HCT116 (cell line): ENCODE measurements around the gene KRT17. TPM values are rescaled to one million over a fixed set of nuclear protein-coding genes. Genes with fewer than 3 reads are reported as not detected.

ENCODE experiments used
- ATAC-seq: fragments of 200-7000 bp; cut with Tn5 transposase; 2 replicates; pipeline ENCODE4 v1.9.1; 2020; ENCODE audit warnings: mild to moderate bottlenecking, moderate library complexity
- BruUV-seq: library from RNA; stranded (reverse); fragments of 400-500 nt; replicated peaks from 2 replicates; lab custom pipeline; 2021; lab: Mats Ljungman, UMichigan
- CTCF ChIA-PET: fragments of 300-600 bp; sonication (Branson Sonifier 250); formaldehyde crosslinking; loops from one replicate; lab custom pipeline; 2021; ENCODE audit warnings: antibody characterized with exemption; lab: Charles Lee
- POLR2A ChIA-PET: fragments of 300-600, 350-600 bp; sonication (Branson Sonifier 250); formaldehyde crosslinking; loops from one replicate; lab custom pipeline; 2021; ENCODE audit warnings: antibody characterized with exemption; lab: Charles Lee
- RAD21 ChIA-PET, 2 experiments: fragments of 300-600 bp; sonication (Branson Sonifier 250); formaldehyde crosslinking; loops; one replicate each; lab custom pipeline; 2023; ENCODE audit warnings: low total read pairs in 2 of 2; ENCODE audit not compliant: uncharacterized antibody in 2 of 2, unreplicated experiment in 2 of 2, low non-redundant PET in 1 of 2; lab: Charles Lee
- DNase-seq: peaks from one replicate; pipeline ENCODE4 v3.0.0-alpha.2; 2010; ENCODE audit warnings: low read depth, low spot score
- H2AFZ ChIP-seq: fragments of 200-600 bp; shearing (Covaris generic), sonication (generic); 2 replicates; pipeline ENCODE4 v1.6.1; 2017; ENCODE audit warnings: low read depth, mixed run types, mixed read lengths, antibody characterized with exemption, low read length; ENCODE audit not compliant: poor library complexity, severe bottlenecking
- H3K27ac ChIP-seq: 2 replicates; pipeline ENCODE4 v1.5.1; 2012; ENCODE audit warnings: low read depth, low read length
- H3K27me3 ChIP-seq: fragments of 200-600 bp; sonication (generic); 2 replicates; pipeline ENCODE4 v1.6.1; 2016; ENCODE audit warnings: mixed run types, low read length, mixed read lengths; ENCODE audit not compliant: insufficient read depth
- H3K36me3 ChIP-seq, 2 experiments: fragments of 200-500 bp in 1 of 2; fragments of 200-600 bp in 1 of 2; sonication (Bioruptor generic) in 1 of 2; sonication (generic) in 1 of 2; 2 replicates each; pipeline versions ENCODE4 v1.5.1 to v1.6.1; 2014 to 2016; ENCODE audit warnings: low read length in 2 of 2, inconsistent platforms in 1 of 2, mixed read lengths in 1 of 2, mixed run types in 1 of 2; ENCODE audit not compliant: insufficient read depth in 2 of 2, control insufficient read depth in 1 of 2
- H3K4me1 ChIP-seq, 2 experiments: fragments of 200-600 bp in 1 of 2; sonication (generic) in 1 of 2; 2 replicates each; pipeline versions ENCODE4 v1.5.1 to v1.6.1; 2012 to 2017; ENCODE audit warnings: low read length in 2 of 2, inconsistent platforms in 1 of 2, mild to moderate bottlenecking in 1 of 2, mixed read lengths in 1 of 2, mixed run types in 1 of 2, moderate library complexity in 1 of 2; ENCODE audit not compliant: insufficient read depth in 2 of 2, control insufficient read depth in 1 of 2
- H3K4me2 ChIP-seq: fragments of 200-600 bp; sonication (generic); 2 replicates; pipeline ENCODE4 v1.6.1; 2017; ENCODE audit warnings: mixed run types, low read length, mixed read lengths
- H3K4me3 ChIP-seq, 2 experiments: fragments of 200-600 bp in 1 of 2; sonication (generic) in 1 of 2; replicated peaks in 1 of 2; 2 replicates each; pipeline ENCODE4 v1.5.1; 2011 to 2016; ENCODE audit warnings: low read length in 2 of 2, control low read depth in 1 of 2, low read depth in 1 of 2, mild to moderate bottlenecking in 1 of 2, mixed read lengths in 1 of 2, mixed run types in 1 of 2
- H3K79me2 ChIP-seq: fragments of 200-600 bp; sonication (generic); 2 replicates; pipeline ENCODE4 v1.6.1; 2017; ENCODE audit warnings: mild to moderate bottlenecking, mixed run types, low read length, moderate library complexity, mixed read lengths; ENCODE audit not compliant: insufficient read depth
- H3K9ac ChIP-seq: fragments of 200-600 bp; sonication (generic); 2 replicates; pipeline ENCODE4 v1.6.1; 2016; ENCODE audit warnings: low read length, mixed read lengths
- H3K9me2 ChIP-seq: fragments of 200-600 bp; sonication (generic), shearing (Covaris generic); 2 replicates; pipeline ENCODE4 v1.6.1; 2017; ENCODE audit warnings: mixed run types, mild to moderate bottlenecking, moderate library complexity; ENCODE audit not compliant: insufficient read depth
- H3K9me3 ChIP-seq, 2 experiments: fragments of 200-500 bp in 1 of 2; fragments of 200-600 bp in 1 of 2; sonication (Bioruptor generic) in 1 of 2; sonication (generic) in 1 of 2; 2 replicates each; pipeline ENCODE4 v1.6.1; 2014 to 2017; ENCODE audit warnings: low read length in 2 of 2, mixed read lengths in 2 of 2, inconsistent platforms in 1 of 2, low read depth in 1 of 2, mild to moderate bottlenecking in 1 of 2, mixed run types in 1 of 2, moderate library complexity in 1 of 2; ENCODE audit not compliant: control insufficient read depth in 1 of 2, insufficient read depth in 1 of 2
- H4K20me1 ChIP-seq: fragments of 200-600 bp; sonication (generic), shearing (Covaris generic); 2 replicates; pipeline ENCODE4 v1.6.1; 2017; ENCODE audit warnings: mixed run types, mild to moderate bottlenecking, moderate library complexity; ENCODE audit not compliant: insufficient read depth
- EZH2 ChIP-seq: fragments of 200-600 bp; sonication (generic); IDR thresholded peaks from 2 replicates; pipeline ENCODE4 v1.6.1; 2017; ENCODE audit warnings: antibody characterized with exemption, mixed run types
- FOSL1 ChIP-seq: IDR thresholded peaks from 2 replicates; pipeline ENCODE4 v1.6.1; 2012; ENCODE audit warnings: low read depth
- ZNF274 ChIP-seq: fragments of 200-500 bp; sonication (Bioruptor generic); IDR thresholded peaks from 2 replicates; pipeline ENCODE4 v1.6.1; 2014; ENCODE audit warnings: mild to moderate bottlenecking, low read depth, low read length, inconsistent platforms
- intact Hi-C: fragments of 100-400 bp; cut with micrococcal nuclease; formaldehyde crosslinking; loops from 2 replicates; pipeline ENCODE4 v1.10.0; 2022
- total RNA-seq: library from RNA; stranded (reverse); gene quantifications from one replicate; pipeline ENCODE4 v1.2.1, GENCODE V29; 2021; ENCODE audit not compliant: unreplicated experiment
- TF ChIP-seq, protein P1 (sequence below), 3 experiments: fragments of 200-600 bp in 1 of 3; sonication (generic) in 1 of 3; IDR thresholded peaks in 2 of 3; conservative IDR thresholded peaks in 1 of 3; 2 replicates each; pipeline ENCODE4 v1.5.1; 2012 to 2017; ENCODE audit warnings: low read depth in 2 of 3, low read length in 2 of 3, antibody characterized with exemption in 1 of 3, borderline replicate concordance in 1 of 3, control low read depth in 1 of 3, mild to moderate bottlenecking in 1 of 3, mixed read lengths in 1 of 3, mixed run types in 1 of 3, moderate library complexity in 1 of 3; ENCODE audit not compliant: insufficient read depth in 1 of 3
- TF ChIP-seq, protein P2 (sequence below): IDR thresholded peaks from 2 replicates; pipeline ENCODE4 v1.6.1; 2011; ENCODE audit warnings: mild to moderate bottlenecking, low read length, moderate library complexity; ENCODE audit not compliant: insufficient replicate concordance; ENCODE audit errors: extremely low read depth

Gene KRT17
- total RNA-seq, 1 experiment from 2014 or later: not detected

DNA sequence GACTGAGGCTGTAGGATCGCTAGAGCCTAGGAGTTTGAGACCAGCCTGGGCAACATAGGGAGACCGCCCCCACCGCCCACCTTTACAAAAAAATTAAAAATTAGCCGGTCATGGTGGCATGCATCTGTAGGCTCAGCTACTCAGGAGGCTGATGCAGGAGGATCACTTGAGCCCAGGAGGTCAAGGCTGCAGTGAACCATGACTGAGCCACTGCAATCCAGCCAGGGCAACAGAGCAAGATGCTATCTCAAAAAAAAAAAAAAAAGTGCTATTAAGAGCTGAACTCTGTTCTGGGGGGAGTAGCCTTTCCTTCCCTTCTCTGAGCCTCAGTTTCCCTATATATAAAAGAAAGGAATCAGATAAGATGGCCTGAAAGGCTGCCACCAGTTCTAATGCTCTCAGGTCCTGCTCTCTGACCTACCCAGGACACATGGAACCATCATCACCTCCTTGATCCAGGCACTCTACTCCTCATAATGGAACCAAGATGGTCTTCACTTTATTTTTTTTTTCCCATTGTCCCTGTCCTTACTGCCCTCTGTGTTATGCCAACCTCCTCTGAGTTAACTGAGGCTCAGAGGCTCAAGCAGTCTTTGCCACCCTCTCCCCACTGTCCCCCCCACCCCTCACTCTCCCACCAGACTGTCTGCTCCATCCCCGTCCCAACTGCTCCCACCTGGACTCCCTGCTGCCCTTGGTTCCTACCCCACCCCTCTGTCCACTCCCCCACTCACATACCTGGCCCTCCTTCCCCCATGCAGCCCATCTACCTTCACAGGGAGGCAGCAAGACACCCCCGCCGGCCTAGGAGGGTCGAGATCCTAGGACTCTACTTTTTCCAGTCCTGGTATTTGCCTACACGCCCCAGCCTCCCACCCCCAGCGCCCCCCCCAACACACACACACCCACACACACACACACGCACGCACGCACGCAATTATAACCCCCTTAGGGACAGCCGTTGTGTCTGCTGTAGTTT lies 40.5 kb upstream of the KRT17 start:
- H2AFZ ChIP-seq: no peak overlapping the region
- no peaks in the 10 kb centered on the region for H3K9me2 ChIP-seq
- no peak for DNase-seq
- H3K27me3 ChIP-seq: no peaks in the 10 kb centered on the region
- ChIA-PET CTCF (interaction anchor here (0.6 to 8.7 kb wide), 21 partner anchors 7 to 1126 kb away, joined by 3 to 217 read pairs (median 6); partner anchors contain the start of gene EIF1), RAD21 (interaction anchor here (0.5 to 1.7 kb wide), 3 partner anchors 37 to 116 kb away, joined by 3 to 10 read pairs (median 7); no protein-coding TSS in a partner anchor), POLR2A (interaction anchor here (0.6 to 1.7 kb wide), 11 partner anchors 12 to 1049 kb away, joined by 3 to 11 read pairs (median 5); partner anchors contain the start of genes EIF1 and KRT19)
- H3K79me2 ChIP-seq: no peaks in the 10 kb centered on the region
- no peaks in the 10 kb centered on the region for H3K9me3 ChIP-seq
- H3K4me1 ChIP-seq: peaks cover 14 to 69% of the 10 kb centered on the region in 2 experiments
- peak overlapping the region; percentile 41 for H3K27ac ChIP-seq
- intact Hi-C loops: loop anchor here (5.0 kb wide), 1 partner anchor 343 kb away; no protein-coding TSS in a partner anchor
- TF ChIP-seq EZH2: no peak
- no peak for TF ChIP-seq FOSL1
- TF ChIP-seq, protein P1, sequence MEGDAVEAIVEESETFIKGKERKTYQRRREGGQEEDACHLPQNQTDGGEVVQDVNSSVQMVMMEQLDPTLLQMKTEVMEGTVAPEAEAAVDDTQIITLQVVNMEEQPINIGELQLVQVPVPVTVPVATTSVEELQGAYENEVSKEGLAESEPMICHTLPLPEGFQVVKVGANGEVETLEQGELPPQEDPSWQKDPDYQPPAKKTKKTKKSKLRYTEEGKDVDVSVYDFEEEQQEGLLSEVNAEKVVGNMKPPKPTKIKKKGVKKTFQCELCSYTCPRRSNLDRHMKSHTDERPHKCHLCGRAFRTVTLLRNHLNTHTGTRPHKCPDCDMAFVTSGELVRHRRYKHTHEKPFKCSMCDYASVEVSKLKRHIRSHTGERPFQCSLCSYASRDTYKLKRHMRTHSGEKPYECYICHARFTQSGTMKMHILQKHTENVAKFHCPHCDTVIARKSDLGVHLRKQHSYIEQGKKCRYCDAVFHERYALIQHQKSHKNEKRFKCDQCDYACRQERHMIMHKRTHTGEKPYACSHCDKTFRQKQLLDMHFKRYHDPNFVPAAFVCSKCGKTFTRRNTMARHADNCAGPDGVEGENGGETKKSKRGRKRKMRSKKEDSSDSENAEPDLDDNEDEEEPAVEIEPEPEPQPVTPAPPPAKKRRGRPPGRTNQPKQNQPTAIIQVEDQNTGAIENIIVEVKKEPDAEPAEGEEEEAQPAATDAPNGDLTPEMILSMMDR (IDR thresholded peaks at IDR 0.05 in 2 of 3, conservative IDR thresholded peaks at IDR 0.05 in 1 of 3; ENCODE audit: borderline replicate concordance in 1 of 3, insufficient read depth in 1 of 3, low read depth in 2 of 3, low read length in 2 of 3): no peak
- no peaks in the 10 kb centered on the region for H3K36me3 ChIP-seq
- peak overlapping the region; percentile 82 for H3K4me2 ChIP-seq
- H4K20me1 ChIP-seq: no peaks in the 10 kb centered on the region
- no TSS peak for BruUV-seq
- ATAC-seq: no peak
- H3K4me3 ChIP-seq: peak overlapping the region; percentile 44 to 57; a peak in 3 of 4 replicates
- H3K9ac ChIP-seq: peak overlapping the region; percentile 59

DNA sequence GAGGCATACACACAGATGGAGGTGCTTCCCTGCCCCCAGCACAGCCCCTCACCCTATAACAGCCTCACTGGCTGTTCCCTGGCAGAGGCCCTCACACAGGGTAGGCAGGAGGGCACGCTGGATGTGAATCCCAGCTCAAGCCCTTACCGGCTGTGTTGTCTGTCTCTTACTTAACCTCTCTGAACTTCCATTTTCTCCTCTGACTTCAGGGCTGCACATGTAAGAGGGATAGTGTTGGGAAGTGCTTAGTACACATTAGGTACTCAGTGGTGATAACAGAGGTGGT lies 39.7 kb upstream of the KRT17 start:
- BruUV-seq: no TSS peak
- POLR2A ChIA-PET: interaction anchor here (1.2 to 1.3 kb wide), 2 partner anchors 24 to 136 kb away, joined by 4 to 5 read pairs; partner anchors contain the start of genes EIF1 and KRT19

More for the DNA sequence above, 39.7 kb upstream of the KRT17 start:
- peaks cover 14 to 66% of the 10 kb centered on the region in 2 experiments for H3K4me1 ChIP-seq
- H3K27ac ChIP-seq: no peak overlapping the region
- H3K9me3 ChIP-seq: no peaks in the 10 kb centered on the region
- DNase-seq (no peak), ATAC-seq (no peak)
- TF ChIP-seq, protein P2, sequence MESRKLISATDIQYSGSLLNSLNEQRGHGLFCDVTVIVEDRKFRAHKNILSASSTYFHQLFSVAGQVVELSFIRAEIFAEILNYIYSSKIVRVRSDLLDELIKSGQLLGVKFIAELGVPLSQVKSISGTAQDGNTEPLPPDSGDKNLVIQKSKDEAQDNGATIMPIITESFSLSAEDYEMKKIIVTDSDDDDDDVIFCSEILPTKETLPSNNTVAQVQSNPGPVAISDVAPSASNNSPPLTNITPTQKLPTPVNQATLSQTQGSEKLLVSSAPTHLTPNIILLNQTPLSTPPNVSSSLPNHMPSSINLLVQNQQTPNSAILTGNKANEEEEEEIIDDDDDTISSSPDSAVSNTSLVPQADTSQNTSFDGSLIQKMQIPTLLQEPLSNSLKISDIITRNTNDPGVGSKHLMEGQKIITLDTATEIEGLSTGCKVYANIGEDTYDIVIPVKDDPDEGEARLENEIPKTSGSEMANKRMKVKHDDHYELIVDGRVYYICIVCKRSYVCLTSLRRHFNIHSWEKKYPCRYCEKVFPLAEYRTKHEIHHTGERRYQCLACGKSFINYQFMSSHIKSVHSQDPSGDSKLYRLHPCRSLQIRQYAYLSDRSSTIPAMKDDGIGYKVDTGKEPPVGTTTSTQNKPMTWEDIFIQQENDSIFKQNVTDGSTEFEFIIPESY: no peak
- TF ChIP-seq ZNF274: no peak
- no peaks in the 10 kb centered on the region for H3K9me2 ChIP-seq
- H3K4me2 ChIP-seq: no peak overlapping the region
- H4K20me1 ChIP-seq: no peaks in the 10 kb centered on the region
- H3K9ac ChIP-seq: no peak overlapping the region
- no peak overlapping the region for H2AFZ ChIP-seq
- ChIA-PET CTCF (interaction anchor here (1.7 to 8.7 kb wide), 5 partner anchors 14 to 1049 kb away, joined by 4 to 217 read pairs (median 23); partner anchors contain the start of genes EIF1 and KRT36), RAD21 (no interaction called here)
- H3K36me3 ChIP-seq: no peaks in the 10 kb centered on the region
- no peaks in the 10 kb centered on the region for H3K27me3 ChIP-seq
- intact Hi-C loops: no loop called here
- no peaks in the 10 kb centered on the region for H3K79me2 ChIP-seq
- no peak overlapping the region for H3K4me3 ChIP-seq
